ENCODE measurements around the gene LRRC4C. TPM values are rescaled to one million over a fixed set of nuclear protein-coding genes. Genes with fewer than 3 reads are reported as not detected.
"Not testable (repeated sequence)": the region's sequence is repeated elsewhere in the genome, so short reads cannot be mapped to it uniquely, and the experiment has no call there.

Gene LRRC4C
- total RNA-seq, 4 donors from 2014 or later: 0.38 to 3.5 (median 0.95) TPM; not detected in 1

GRCh38 chr11:40178470-40178869, 1281.0 kb downstream of the LRRC4C start:
- ATAC-seq (ENCODE audit: low FRiP score) (no peak), DNase-seq (ENCODE audit: low spot score) (no peak)
- TF ChIP-seq CTCF (IDR thresholded peaks at IDR 0.05): no peak

GRCh38 chr11:40175980-40176379, 1283.5 kb downstream of the LRRC4C start:
- TF ChIP-seq CTCF (IDR thresholded peaks at IDR 0.05): no peak
- ATAC-seq (ENCODE audit: low FRiP score): no peak
- no peak for DNase-seq (ENCODE audit: low spot score)

GRCh38 chr11:40170078-40170477, 1289.4 kb downstream of the LRRC4C start:
- no peak for TF ChIP-seq CTCF (IDR thresholded peaks at IDR 0.05)
- ATAC-seq (ENCODE audit: low FRiP score) (no peak), DNase-seq (ENCODE audit: low spot score) (no peak)

- no peak for ATAC-seq (ENCODE audit: low FRiP score)
Observed at GRCh38 chr11:40168414-40168813, 1291.0 kb downstream of the LRRC4C start.

GRCh38 chr11:40167805-40168204, 1291.6 kb downstream of the LRRC4C start:
- not testable (repeated sequence) for DNase-seq (ENCODE audit: low spot score); ATAC-seq (ENCODE audit: low FRiP score)

More at GRCh38 chr11:40168414-40168813, 1291.0 kb downstream of the LRRC4C start:
- DNase-seq (ENCODE audit: low spot score): no peak
- no peak for TF ChIP-seq CTCF (IDR thresholded peaks at IDR 0.05)

- no peak for TF ChIP-seq CTCF (IDR thresholded peaks at IDR 0.05)
- ATAC-seq (ENCODE audit: low FRiP score) (no peak), DNase-seq (ENCODE audit: low spot score) (no peak)
Observed at GRCh38 chr11:40166892-40167291, 1292.6 kb downstream of the LRRC4C start.

- no peak for TF ChIP-seq CTCF (IDR thresholded peaks at IDR 0.05)
- ATAC-seq (ENCODE audit: low FRiP score) (no peak), DNase-seq (ENCODE audit: low spot score) (no peak)
Observed at GRCh38 chr11:40162901-40163883, 1296.3 kb downstream of the LRRC4C start.

Measured in omental fat pad (tissue), 4 donors.